Measurements from ENCODE around the gene SLC1A7. TPM values are rescaled to one million over a fixed set of nuclear protein-coding genes. Genes with fewer than 3 reads are reported as not detected.

SLC1A7 gene
- total RNA-seq, 1 experiment from 2014 or later: 0.31 TPM

DNA sequence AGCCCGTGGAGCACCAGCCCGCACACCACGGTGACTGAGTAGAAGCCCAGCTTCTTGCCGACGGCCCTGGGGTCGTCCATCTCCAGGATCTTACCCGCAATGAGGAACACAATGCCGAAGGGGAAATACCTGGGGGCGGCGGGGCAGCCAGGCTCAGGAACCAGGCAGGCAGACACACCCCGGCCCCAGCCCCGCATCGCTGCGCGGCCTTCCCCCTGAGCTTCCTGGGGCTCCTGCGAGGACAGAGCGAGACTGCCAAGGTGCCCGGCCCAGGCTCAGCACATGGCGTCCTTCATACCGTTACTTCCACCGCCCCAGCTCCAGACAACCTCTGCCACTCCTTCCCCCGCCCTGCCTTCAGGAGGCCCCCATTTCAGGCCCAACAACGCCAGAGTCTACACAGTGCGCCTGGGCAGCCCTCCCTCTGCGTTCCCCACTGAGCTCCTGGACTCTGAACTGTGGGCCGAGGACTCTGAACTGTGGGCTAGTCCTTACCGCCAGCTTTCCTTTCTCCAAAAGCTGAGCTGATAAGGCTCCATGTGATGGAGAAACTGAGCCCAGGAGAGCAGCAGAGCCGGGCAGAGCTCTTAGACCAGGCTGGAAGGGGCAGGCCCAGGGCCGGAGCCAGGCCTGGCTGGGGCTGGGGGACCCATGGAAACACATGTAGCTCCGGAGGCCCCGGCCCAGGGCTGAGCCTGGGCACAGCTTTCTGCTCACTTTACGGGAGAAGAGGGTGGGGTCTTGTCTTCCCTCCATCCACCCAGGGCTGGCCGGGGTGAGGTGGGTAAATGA is 49.6 kb downstream of the SLC1A7 start:
- ChIA-PET POLR2A (no interaction called here), CTCF (no interaction called here)
- ATAC-seq: no peak
- BruUV-seq (replicated peaks): no TSS peak
- Histone ChIP-seq H3K4me3 (ENCODE audit: low read depth in 2 of 2, low read length in 2 of 2) (no peak overlapping the region), H3K4me1 (ENCODE audit: control insufficient read depth, insufficient read depth, low read length) (peaks cover 4% of the 10 kb centered on the region; the same call in 1 of the 2 replicates), H3K9me3 (ENCODE audit: control insufficient read depth, insufficient read depth, low read depth, low read length) (no peaks in the 10 kb centered on the region), H3K27me3 (ENCODE audit: control insufficient read depth, insufficient read depth, low read length) (no peaks in the 10 kb centered on the region), H3K27ac (ENCODE audit: low read length) (no peak overlapping the region), H3K36me3 (ENCODE audit: control insufficient read depth, insufficient read depth, low read length) (no peaks in the 10 kb centered on the region)
- intact Hi-C loops (cut with micrococcal nuclease; ENCODE audit: unreplicated experiment) (no loop called here), in situ Hi-C loops (cut with HindIII; ENCODE audit: low pct_unique_long_range_greater_than_20kb, low sequenced_read_pairs) (no loop called here)
- no peak for DNase-seq (ENCODE audit: low read depth, low spot score)
- TF ChIP-seq SIN3A (IDR thresholded peaks at IDR 0.05; ENCODE audit: borderline replicate concordance, insufficient read depth, low read depth, low read length) (no peak), TCF7L2 (IDR thresholded peaks at IDR 0.05; ENCODE audit: low read depth, low read length) (no peak), POLR2AphosphoS5 (IDR thresholded peaks at IDR 0.05; ENCODE audit: low read depth, low read length) (no peak)
- TF ChIP-seq, protein P1, sequence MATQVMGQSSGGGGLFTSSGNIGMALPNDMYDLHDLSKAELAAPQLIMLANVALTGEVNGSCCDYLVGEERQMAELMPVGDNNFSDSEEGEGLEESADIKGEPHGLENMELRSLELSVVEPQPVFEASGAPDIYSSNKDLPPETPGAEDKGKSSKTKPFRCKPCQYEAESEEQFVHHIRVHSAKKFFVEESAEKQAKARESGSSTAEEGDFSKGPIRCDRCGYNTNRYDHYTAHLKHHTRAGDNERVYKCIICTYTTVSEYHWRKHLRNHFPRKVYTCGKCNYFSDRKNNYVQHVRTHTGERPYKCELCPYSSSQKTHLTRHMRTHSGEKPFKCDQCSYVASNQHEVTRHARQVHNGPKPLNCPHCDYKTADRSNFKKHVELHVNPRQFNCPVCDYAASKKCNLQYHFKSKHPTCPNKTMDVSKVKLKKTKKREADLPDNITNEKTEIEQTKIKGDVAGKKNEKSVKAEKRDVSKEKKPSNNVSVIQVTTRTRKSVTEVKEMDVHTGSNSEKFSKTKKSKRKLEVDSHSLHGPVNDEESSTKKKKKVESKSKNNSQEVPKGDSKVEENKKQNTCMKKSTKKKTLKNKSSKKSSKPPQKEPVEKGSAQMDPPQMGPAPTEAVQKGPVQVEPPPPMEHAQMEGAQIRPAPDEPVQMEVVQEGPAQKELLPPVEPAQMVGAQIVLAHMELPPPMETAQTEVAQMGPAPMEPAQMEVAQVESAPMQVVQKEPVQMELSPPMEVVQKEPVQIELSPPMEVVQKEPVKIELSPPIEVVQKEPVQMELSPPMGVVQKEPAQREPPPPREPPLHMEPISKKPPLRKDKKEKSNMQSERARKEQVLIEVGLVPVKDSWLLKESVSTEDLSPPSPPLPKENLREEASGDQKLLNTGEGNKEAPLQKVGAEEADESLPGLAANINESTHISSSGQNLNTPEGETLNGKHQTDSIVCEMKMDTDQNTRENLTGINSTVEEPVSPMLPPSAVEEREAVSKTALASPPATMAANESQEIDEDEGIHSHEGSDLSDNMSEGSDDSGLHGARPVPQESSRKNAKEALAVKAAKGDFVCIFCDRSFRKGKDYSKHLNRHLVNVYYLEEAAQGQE (IDR thresholded peaks at IDR 0.05; ENCODE audit: insufficient read depth in 1 of 2, low read depth in 2 of 2, low read length in 1 of 2): no peak
- TF ChIP-seq, protein P2, sequence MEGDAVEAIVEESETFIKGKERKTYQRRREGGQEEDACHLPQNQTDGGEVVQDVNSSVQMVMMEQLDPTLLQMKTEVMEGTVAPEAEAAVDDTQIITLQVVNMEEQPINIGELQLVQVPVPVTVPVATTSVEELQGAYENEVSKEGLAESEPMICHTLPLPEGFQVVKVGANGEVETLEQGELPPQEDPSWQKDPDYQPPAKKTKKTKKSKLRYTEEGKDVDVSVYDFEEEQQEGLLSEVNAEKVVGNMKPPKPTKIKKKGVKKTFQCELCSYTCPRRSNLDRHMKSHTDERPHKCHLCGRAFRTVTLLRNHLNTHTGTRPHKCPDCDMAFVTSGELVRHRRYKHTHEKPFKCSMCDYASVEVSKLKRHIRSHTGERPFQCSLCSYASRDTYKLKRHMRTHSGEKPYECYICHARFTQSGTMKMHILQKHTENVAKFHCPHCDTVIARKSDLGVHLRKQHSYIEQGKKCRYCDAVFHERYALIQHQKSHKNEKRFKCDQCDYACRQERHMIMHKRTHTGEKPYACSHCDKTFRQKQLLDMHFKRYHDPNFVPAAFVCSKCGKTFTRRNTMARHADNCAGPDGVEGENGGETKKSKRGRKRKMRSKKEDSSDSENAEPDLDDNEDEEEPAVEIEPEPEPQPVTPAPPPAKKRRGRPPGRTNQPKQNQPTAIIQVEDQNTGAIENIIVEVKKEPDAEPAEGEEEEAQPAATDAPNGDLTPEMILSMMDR (IDR thresholded peaks at IDR 0.05): no peak

DNA sequence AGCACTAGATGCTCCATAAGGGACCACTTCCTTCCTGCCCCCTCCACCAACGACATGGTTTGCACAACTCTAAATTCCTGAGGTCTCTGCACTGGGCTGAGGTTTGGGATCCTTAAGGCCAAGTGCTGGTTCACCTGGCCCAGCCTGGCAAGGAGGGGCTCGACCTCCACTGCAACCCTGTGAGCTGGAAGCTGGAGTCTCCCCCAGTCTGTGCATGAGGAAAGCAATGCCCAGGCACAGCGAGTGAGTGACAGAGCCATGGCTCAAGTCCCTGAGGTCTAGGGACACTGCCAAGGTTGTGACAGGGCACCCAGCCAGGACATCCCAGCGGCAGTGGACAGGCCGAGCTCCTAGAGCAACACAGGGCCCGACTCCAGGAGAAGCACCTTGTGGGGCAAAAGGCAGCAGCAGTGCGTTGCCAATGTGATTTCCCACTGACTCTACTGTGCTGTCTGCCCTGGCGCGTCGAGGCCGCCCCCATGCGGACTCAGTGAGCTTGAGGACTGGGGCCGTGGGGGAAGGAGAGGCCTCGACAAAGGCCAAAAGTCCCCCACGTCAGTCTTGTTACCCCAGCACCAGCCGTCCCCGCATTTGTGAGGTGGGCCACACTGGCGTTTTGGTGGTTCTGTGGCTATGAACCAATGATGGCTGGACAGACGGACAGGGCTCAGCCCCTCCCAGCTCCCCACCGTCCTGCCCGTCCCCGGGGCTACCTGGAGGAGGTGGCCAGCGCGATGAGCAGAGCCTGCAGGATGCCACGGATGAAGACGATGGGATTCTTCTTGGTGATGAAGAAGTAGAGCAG is 50.4 kb downstream of the SLC1A7 start:
- ChIA-PET CTCF (no interaction called here), POLR2A (no interaction called here)
- peak; percentile 17; the same call in 1 of the 2 replicates for ATAC-seq
- no peak overlapping the region for H3K27ac ChIP-seq (ENCODE audit: low read length)
- no peak overlapping the region for H3K4me3 ChIP-seq (ENCODE audit: low read depth in 2 of 2, low read length in 2 of 2)
- H3K36me3 ChIP-seq (ENCODE audit: control insufficient read depth, insufficient read depth, low read length): no peaks in the 10 kb centered on the region
- H3K27me3 ChIP-seq (ENCODE audit: control insufficient read depth, insufficient read depth, low read length): no peaks in the 10 kb centered on the region
- H3K4me1 ChIP-seq (ENCODE audit: control insufficient read depth, insufficient read depth, low read length): peaks cover 4% of the 10 kb centered on the region; the same call in 1 of the 2 replicates
- no peak for DNase-seq (ENCODE audit: low read depth, low spot score)
- TF ChIP-seq, protein P2 (IDR thresholded peaks at IDR 0.05): no peak
- TF ChIP-seq, protein P1 (IDR thresholded peaks at IDR 0.05; ENCODE audit: insufficient read depth in 1 of 2, low read depth in 2 of 2, low read length in 1 of 2): no peak
- TF ChIP-seq POLR2AphosphoS5 (IDR thresholded peaks at IDR 0.05; ENCODE audit: low read depth, low read length) (no peak), TCF7L2 (IDR thresholded peaks at IDR 0.05; ENCODE audit: low read depth, low read length) (no peak), SIN3A (IDR thresholded peaks at IDR 0.05; ENCODE audit: borderline replicate concordance, insufficient read depth, low read depth, low read length) (no peak)
- intact Hi-C loops (cut with micrococcal nuclease; ENCODE audit: unreplicated experiment): no loop called here
- BruUV-seq (replicated peaks): no TSS peak
- H3K9me3 ChIP-seq (ENCODE audit: control insufficient read depth, insufficient read depth, low read depth, low read length): no peaks in the 10 kb centered on the region
- in situ Hi-C loops (cut with HindIII; ENCODE audit: low pct_unique_long_range_greater_than_20kb, low sequenced_read_pairs): no loop called here
